Loucy (cell line): ENCODE results near the gene CEP131.

ENCODE experiments used
- H2AFZ ChIP-seq: fragments of 200-600 bp; sonication (generic); 2 replicates; pipeline ENCODE4 v1.6.0; 2016; ENCODE audit warnings: antibody characterized with exemption, mild to moderate bottlenecking, low read length, moderate library complexity
- H3F3A ChIP-seq: fragments of 200-600 bp; 2 replicates; pipeline ENCODE4 v1.6.0; 2016; ENCODE audit warnings: antibody characterized with exemption, low read depth, mild to moderate bottlenecking
- H3K27me3 ChIP-seq: fragments of 200-600 bp; sonication (generic); 2 replicates; pipeline ENCODE4 v1.6.1; 2014; ENCODE audit warnings: low read length, mild to moderate bottlenecking; ENCODE audit not compliant: insufficient read depth, poor library complexity, severe bottlenecking
- H3K36me3 ChIP-seq: fragments of 200-600 bp; sonication (generic); 2 replicates; pipeline ENCODE4 v1.6.1; 2016; ENCODE audit warnings: low read length; ENCODE audit not compliant: insufficient read depth
- H3K4me1 ChIP-seq: fragments of 200-600 bp; sonication (generic); 2 replicates; pipeline ENCODE4 v1.5.1; 2014; ENCODE audit warnings: low read length, mild to moderate bottlenecking; ENCODE audit not compliant: insufficient read depth, poor library complexity, severe bottlenecking
- H3K4me2 ChIP-seq: fragments of 200-600 bp; sonication (generic); 2 replicates; pipeline ENCODE4 v1.6.0; 2014; ENCODE audit warnings: antibody characterized with exemption, low read length, low read depth, mild to moderate bottlenecking; ENCODE audit not compliant: poor library complexity, severe bottlenecking
- H3K4me3 ChIP-seq: fragments of 200-600 bp; sonication (generic); 2 replicates; pipeline ENCODE4 v1.5.1; 2014; ENCODE audit warnings: low read length, mild to moderate bottlenecking, mixed read lengths; ENCODE audit not compliant: poor library complexity, severe bottlenecking
- H3K79me2 ChIP-seq: fragments of 200-600 bp; sonication (generic); 2 replicates; pipeline ENCODE4 v1.6.1; 2014; ENCODE audit warnings: low read length; ENCODE audit not compliant: insufficient read depth
- H3K9ac ChIP-seq: fragments of 200-600 bp; sonication (generic); 2 replicates; pipeline ENCODE4 v1.6.0; 2014; ENCODE audit warnings: mild to moderate bottlenecking, low read depth, low read length, moderate library complexity; ENCODE audit not compliant: poor library complexity, severe bottlenecking
- H3K9me2 ChIP-seq: fragments of 200-600 bp; sonication (generic); replicated peaks from 2 replicates; pipeline ENCODE4 v1.6.1; 2016; ENCODE audit warnings: low read depth, low read length, mixed read lengths
- H3K9me3 ChIP-seq: fragments of 200-600 bp; sonication (generic); 2 replicates; pipeline ENCODE4 v1.6.1; 2014; ENCODE audit warnings: mild to moderate bottlenecking, antibody characterized with exemption, low read length, low read depth; ENCODE audit not compliant: insufficient read depth
- H4K20me1 ChIP-seq: fragments of 200-600 bp; sonication (generic); 2 replicates; pipeline ENCODE4 v1.6.0; 2014; ENCODE audit warnings: antibody characterized with exemption, low read length, mild to moderate bottlenecking; ENCODE audit not compliant: insufficient read depth, poor library complexity, severe bottlenecking
- EZH2phosphoT487 ChIP-seq: fragments of 200-600 bp; IDR thresholded peaks from 2 replicates; pipeline ENCODE4 v1.6.1; 2018; ENCODE audit warnings: antibody characterized with exemption, mild to moderate bottlenecking, moderate library complexity, borderline replicate concordance
- TF ChIP-seq, protein P1 (sequence below): fragments of 200-600 bp; sonication (generic); conservative IDR thresholded peaks from 2 replicates; pipeline ENCODE4 v1.5.1; 2014; ENCODE audit warnings: mild to moderate bottlenecking, antibody characterized with exemption, low read length

CEP131 gene

DNA sequence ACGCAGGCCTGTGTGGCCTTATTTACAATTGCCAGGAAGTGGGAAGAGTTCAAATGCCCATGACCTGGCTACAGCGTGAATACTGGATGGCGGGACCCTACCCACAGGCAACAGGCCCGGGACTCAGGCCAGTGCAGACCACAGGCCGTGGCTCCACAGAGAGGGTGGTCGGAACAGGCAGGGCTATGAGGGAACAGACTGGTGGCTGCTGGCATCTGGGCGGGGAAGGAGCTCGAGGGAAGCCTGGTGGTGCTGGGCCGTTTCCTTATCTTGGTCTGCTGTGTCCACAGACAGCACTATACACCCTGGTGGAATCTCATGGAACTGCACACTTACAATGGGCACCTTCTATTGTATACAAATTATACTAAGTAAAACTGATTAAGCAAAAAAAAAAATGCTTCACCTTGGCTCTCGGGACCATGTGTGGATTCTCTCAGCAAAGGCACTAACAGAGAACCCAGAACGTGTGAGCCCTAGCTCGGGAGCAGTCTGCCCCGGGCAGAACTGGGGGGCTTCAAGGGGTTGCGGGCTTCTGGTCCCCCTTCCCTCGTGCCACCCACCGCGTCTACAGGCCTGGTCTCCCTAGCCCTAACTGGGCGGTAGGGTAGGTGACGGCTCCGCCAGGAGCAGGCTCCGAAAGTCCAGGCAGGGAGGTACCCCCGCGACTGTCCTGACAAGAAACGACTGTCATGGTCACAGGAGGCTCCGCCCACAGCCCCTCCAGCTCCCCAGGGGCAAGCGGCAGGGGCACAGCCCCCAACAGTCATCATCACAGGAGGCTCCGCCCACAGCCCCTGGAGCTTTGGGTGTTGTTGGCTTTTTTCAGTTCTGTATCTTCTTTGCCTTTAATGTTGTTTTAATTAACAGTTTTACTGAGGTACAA, 21.8 kb downstream of the CEP131 start:
- H4K20me1 ChIP-seq: no peaks in the 10 kb centered on the region
- no peak for TF ChIP-seq EZH2phosphoT487
- TF ChIP-seq, protein P1, sequence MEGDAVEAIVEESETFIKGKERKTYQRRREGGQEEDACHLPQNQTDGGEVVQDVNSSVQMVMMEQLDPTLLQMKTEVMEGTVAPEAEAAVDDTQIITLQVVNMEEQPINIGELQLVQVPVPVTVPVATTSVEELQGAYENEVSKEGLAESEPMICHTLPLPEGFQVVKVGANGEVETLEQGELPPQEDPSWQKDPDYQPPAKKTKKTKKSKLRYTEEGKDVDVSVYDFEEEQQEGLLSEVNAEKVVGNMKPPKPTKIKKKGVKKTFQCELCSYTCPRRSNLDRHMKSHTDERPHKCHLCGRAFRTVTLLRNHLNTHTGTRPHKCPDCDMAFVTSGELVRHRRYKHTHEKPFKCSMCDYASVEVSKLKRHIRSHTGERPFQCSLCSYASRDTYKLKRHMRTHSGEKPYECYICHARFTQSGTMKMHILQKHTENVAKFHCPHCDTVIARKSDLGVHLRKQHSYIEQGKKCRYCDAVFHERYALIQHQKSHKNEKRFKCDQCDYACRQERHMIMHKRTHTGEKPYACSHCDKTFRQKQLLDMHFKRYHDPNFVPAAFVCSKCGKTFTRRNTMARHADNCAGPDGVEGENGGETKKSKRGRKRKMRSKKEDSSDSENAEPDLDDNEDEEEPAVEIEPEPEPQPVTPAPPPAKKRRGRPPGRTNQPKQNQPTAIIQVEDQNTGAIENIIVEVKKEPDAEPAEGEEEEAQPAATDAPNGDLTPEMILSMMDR: peak; percentile 57
- H2AFZ ChIP-seq: no peak overlapping the region
- H3K27me3 ChIP-seq: no peaks in the 10 kb centered on the region
- H3K9me2 ChIP-seq: no peaks in the 10 kb centered on the region
- H3K4me2 ChIP-seq: no peak overlapping the region
- no peaks in the 10 kb centered on the region for H3F3A ChIP-seq
- no peak overlapping the region for H3K9ac ChIP-seq
- peaks cover 10% of the 10 kb centered on the region for H3K4me1 ChIP-seq
- H3K79me2 ChIP-seq: no peaks in the 10 kb centered on the region
- H3K36me3 ChIP-seq: peaks cover 30% of the 10 kb centered on the region; the same call in 1 of the 2 replicates
- H3K9me3 ChIP-seq: no peaks in the 10 kb centered on the region
- no peak overlapping the region for H3K4me3 ChIP-seq

DNA sequence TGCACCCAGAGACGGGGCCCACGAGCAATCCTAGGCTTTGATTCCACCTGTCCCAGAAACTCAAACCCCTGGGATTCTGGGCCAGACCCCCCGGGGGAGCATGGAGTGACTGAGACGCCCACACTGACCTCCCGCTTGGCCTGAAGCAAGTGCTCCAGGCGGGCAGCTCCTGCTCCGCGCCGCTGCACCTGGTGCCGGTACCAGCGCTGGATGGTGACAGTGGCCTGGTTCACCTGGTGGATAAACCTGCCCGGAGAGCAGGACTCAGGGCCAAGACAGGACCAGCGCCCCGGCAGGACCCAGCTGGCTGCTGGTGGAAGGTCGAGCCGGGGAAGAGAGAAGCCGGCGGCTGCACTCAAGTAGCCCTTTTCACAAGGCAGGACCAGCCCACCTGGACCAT, 22.6 kb downstream of the CEP131 start:
- peaks cover 10% of the 10 kb centered on the region for H3K4me1 ChIP-seq
- H3K4me2 ChIP-seq: no peak overlapping the region

DNA sequence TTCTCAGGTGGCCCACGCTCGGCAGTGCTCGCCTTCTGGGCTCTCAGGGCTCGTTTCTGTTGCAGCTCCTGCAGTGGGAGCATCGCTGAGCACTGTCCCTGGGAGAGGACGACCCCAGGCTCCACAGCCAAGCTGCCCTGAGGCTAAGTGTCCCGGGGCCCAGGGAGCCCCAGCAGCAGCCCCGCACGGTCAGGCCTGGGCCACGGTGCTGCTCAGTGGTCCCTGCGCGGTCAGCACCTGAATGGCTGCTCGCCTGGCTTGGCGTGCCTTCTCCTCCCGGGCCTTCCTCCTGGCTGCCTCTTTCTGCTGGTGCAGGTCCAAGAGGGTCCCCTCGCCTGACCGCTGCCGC, 23.3 kb downstream of the CEP131 start:
- Histone ChIP-seq H3K4me3 (no peak overlapping the region), H3K4me1 (peaks cover 10% of the 10 kb centered on the region), H2AFZ (no peak overlapping the region), H3K79me2 (no peaks in the 10 kb centered on the region), H3K36me3 (peaks cover 31% of the 10 kb centered on the region; the same call in 1 of the 2 replicates), H3K4me2 (no peak overlapping the region), H3K9ac (no peak overlapping the region), H3K9me3 (no peaks in the 10 kb centered on the region), H3K9me2 (no peaks in the 10 kb centered on the region), H3K27me3 (no peaks in the 10 kb centered on the region), H4K20me1 (no peaks in the 10 kb centered on the region), H3F3A (no peaks in the 10 kb centered on the region)
- TF ChIP-seq, protein P1: no peak
- TF ChIP-seq EZH2phosphoT487: no peak

More for the DNA sequence above, 22.6 kb downstream of the CEP131 start:
- H3K9ac ChIP-seq: no peak overlapping the region
- no peaks in the 10 kb centered on the region for H4K20me1 ChIP-seq
- H3K9me3 ChIP-seq: no peaks in the 10 kb centered on the region
- H3K79me2 ChIP-seq: no peaks in the 10 kb centered on the region
- no peaks in the 10 kb centered on the region for H3K27me3 ChIP-seq
- H3K4me3 ChIP-seq: no peak overlapping the region
- H3K9me2 ChIP-seq: no peaks in the 10 kb centered on the region
- no peaks in the 10 kb centered on the region for H3F3A ChIP-seq
- TF ChIP-seq, protein P1: no peak
- no peak for TF ChIP-seq EZH2phosphoT487
- H2AFZ ChIP-seq: no peak overlapping the region
- peaks cover 33% of the 10 kb centered on the region; the same call in 1 of the 2 replicates for H3K36me3 ChIP-seq
